Inferior parietal cortex (tissue), 1 donor: ENCODE measurements around the gene LAMP1.
"Not testable (repeated sequence)": the region's sequence is repeated elsewhere in the genome, so short reads cannot be mapped to it uniquely, and the experiment has no call there.

Experiments used
- DNase-seq: peaks from one replicate; pipeline ENCODE4 v3.0.0-alpha.2; 2016; ENCODE audit errors: extremely low spot score

LAMP1 gene

GRCh38 chr13:113297370-113298042, 467 bp downstream of the LAMP1 start:
- no peak for DNase-seq

- no peak for DNase-seq
Measured at GRCh38 chr13:113298043-113298945, 1.3 kb downstream of the LAMP1 start.

GRCh38 chr13:113299951-113300350, 2.9 kb downstream of the LAMP1 start:
- DNase-seq: no peak

- DNase-seq: no peak
Measured at GRCh38 chr13:113302986-113303385, 5.9 kb downstream of the LAMP1 start.

GRCh38 chr13:113304121-113304520, 7.1 kb downstream of the LAMP1 start:
- DNase-seq: no peak

- no peak for DNase-seq
Measured at GRCh38 chr13:113305208-113305607, 8.2 kb downstream of the LAMP1 start.

GRCh38 chr13:113307491-113307890, 10.5 kb downstream of the LAMP1 start:
- DNase-seq: no peak

- no peak for DNase-seq
Measured at GRCh38 chr13:113309473-113309872, 12.4 kb downstream of the LAMP1 start.

GRCh38 chr13:113314112-113314511, 17.1 kb downstream of the LAMP1 start:
- not testable (repeated sequence) for DNase-seq

GRCh38 chr13:113314895-113315470, 17.9 kb downstream of the LAMP1 start:
- DNase-seq: not testable (repeated sequence)

GRCh38 chr13:113315992-113316391, 19.0 kb downstream of the LAMP1 start:
- no peak for DNase-seq

- no peak for DNase-seq
Measured at GRCh38 chr13:113317031-113317430, 20.0 kb downstream of the LAMP1 start.

- DNase-seq: no peak
Measured at GRCh38 chr13:113318956-113319355, 21.9 kb downstream of the LAMP1 start.

- no peak for DNase-seq
Measured at GRCh38 chr13:113319371-113319770, 22.3 kb downstream of the LAMP1 start.

- no peak for DNase-seq
Measured at GRCh38 chr13:113320226-113320875, 23.3 kb downstream of the LAMP1 start.

- no peak for DNase-seq
Measured at GRCh38 chr13:113321546-113321945, 24.5 kb downstream of the LAMP1 start.

GRCh38 chr13:113322043-113322461, 25.0 kb downstream of the LAMP1 start:
- DNase-seq: no peak

GRCh38 chr13:113322890-113323651, 26.0 kb downstream of the LAMP1 start:
- DNase-seq: no peak

GRCh38 chr13:113323869-113324268, 26.8 kb downstream of the LAMP1 start:
- no peak for DNase-seq

- DNase-seq: no peak
Measured at GRCh38 chr13:113324398-113324797, 27.4 kb downstream of the LAMP1 start.

GRCh38 chr13:113325779-113326178, 28.7 kb downstream of the LAMP1 start:
- DNase-seq: no peak
